Activated T-helper 2 cell treated with anti-CD3 and anti-CD28 coated beads, Interferon-gamma antibody, Interleukin-2, Interleukin-4, amounts not matched to agents 10 μg/mL and 5 μg/mL and 100 μg/mL, durations not matched to agents 14 hours and 24 hours and 36 hours (primary cell): ENCODE results near the gene TOPORS. TPM values are rescaled to one million over a fixed set of nuclear protein-coding genes. Genes with fewer than 3 reads are reported as not detected.

Experiments used
- DNase-seq: peaks from one replicate; pipeline ENCODE4 v3.0.0; 2021; ENCODE audit warnings: low spot score
- H3K27ac Mint-ChIP-seq: one replicate; pipeline ENCODE4 v1.8.0; 2021; ENCODE audit warnings: mixed read lengths
- H3K27me3 Mint-ChIP-seq: one replicate; pipeline ENCODE4 v1.8.0; 2021; ENCODE audit warnings: low read depth, mixed read lengths
- H3K36me3 Mint-ChIP-seq: one replicate; pipeline ENCODE4 v1.8.0; 2021; ENCODE audit warnings: low read depth, mixed read lengths
- H3K4me1 Mint-ChIP-seq: one replicate; pipeline ENCODE4 v1.8.0; 2021; ENCODE audit warnings: low read depth, mixed read lengths
- H3K4me3 Mint-ChIP-seq: one replicate; pipeline ENCODE4 v1.8.0; 2021; ENCODE audit warnings: low read depth, mild to moderate bottlenecking, moderate library complexity, mixed read lengths
- H3K9me3 Mint-ChIP-seq: one replicate; pipeline ENCODE4 v1.8.0; 2021; ENCODE audit warnings: mixed read lengths
- intact Hi-C: fragments of 100-400 bp; cut with micrococcal nuclease; formaldehyde crosslinking; loops from one replicate; pipeline ENCODE4 v1.15.1; 2023
- total RNA-seq: library from RNA; stranded (reverse); gene quantifications from 2 replicates; pipeline ENCODE4 v1.2.3, GENCODE V29; 2022

TOPORS gene
- total RNA-seq, 1 donor from 2014 or later, result 16.2 TPM

- no peaks in the 10 kb centered on the region for H3K36me3 Mint-ChIP-seq
- peaks cover 23% of the 10 kb centered on the region for H3K27me3 Mint-ChIP-seq
- no peak overlapping the region for H3K27ac Mint-ChIP-seq
- peaks cover 7% of the 10 kb centered on the region for H3K4me1 Mint-ChIP-seq
- intact Hi-C loops, result loop anchor here (1.0 to 5.0 kb wide), 3 partner anchors 38 to 389 kb away; no protein-coding TSS in a partner anchor
- H3K4me3 Mint-ChIP-seq, result no peak overlapping the region
- no peaks in the 10 kb centered on the region for H3K9me3 Mint-ChIP-seq
- DNase-seq, result peak; percentile 53
Observed at GRCh38 chr9:32579706-32580331, 27.4 kb upstream of the TOPORS start.

- no peaks in the 10 kb centered on the region for H3K9me3 Mint-ChIP-seq
- H3K4me3 Mint-ChIP-seq, result no peak overlapping the region
- peaks cover 21% of the 10 kb centered on the region for H3K27me3 Mint-ChIP-seq
- no peak for DNase-seq
- intact Hi-C loops, result loop anchor here (1.0 kb wide), 1 partner anchor 200 kb away; no protein-coding TSS in a partner anchor
- H3K27ac Mint-ChIP-seq, result no peak overlapping the region
- peaks cover 7% of the 10 kb centered on the region for H3K4me1 Mint-ChIP-seq
- H3K36me3 Mint-ChIP-seq, result no peaks in the 10 kb centered on the region
Observed at GRCh38 chr9:32578976-32579375, 26.6 kb upstream of the TOPORS start.

GRCh38 chr9:32577316-32577715 is 24.9 kb upstream of the TOPORS start:
- Mint-ChIP-seq H3K27me3 (peaks cover 21% of the 10 kb centered on the region), H3K4me1 (peaks cover 14% of the 10 kb centered on the region), H3K4me3 (no peak overlapping the region), H3K27ac (no peak overlapping the region), H3K9me3 (no peaks in the 10 kb centered on the region), H3K36me3 (no peaks in the 10 kb centered on the region)
- intact Hi-C loops, result no loop called here
- DNase-seq, result no peak

GRCh38 chr9:32574858-32575257 is 22.5 kb upstream of the TOPORS start:
- Mint-ChIP-seq H3K36me3 (peaks cover 5% of the 10 kb centered on the region), H3K4me1 (peaks cover 22% of the 10 kb centered on the region), H3K9me3 (no peaks in the 10 kb centered on the region), H3K4me3 (no peak overlapping the region), H3K27me3 (peaks cover 12% of the 10 kb centered on the region), H3K27ac (no peak overlapping the region)
- intact Hi-C loops, result no loop called here
- no peak for DNase-seq

GRCh38 chr9:32573821-32574220 is 21.4 kb upstream of the TOPORS start:
- Mint-ChIP-seq H3K4me1 (peaks cover 23% of the 10 kb centered on the region), H3K4me3 (peak overlapping the region; percentile 97), H3K27me3 (peaks cover 11% of the 10 kb centered on the region), H3K36me3 (peaks cover 6% of the 10 kb centered on the region), H3K9me3 (no peaks in the 10 kb centered on the region), H3K27ac (peak overlapping the region; percentile 97)
- intact Hi-C loops, result no loop called here
- DNase-seq, result no peak

GRCh38 chr9:32572900-32573523 is 20.6 kb upstream of the TOPORS start, which contains the start of gene NDUFB6:
TSS of gene NDUFB6 (minus strand) at chr9:32573159. CDS start at chr9:32573060, 99 bp downstream.
- H3K9me3 Mint-ChIP-seq, result no peaks in the 10 kb centered on the region
- peaks cover 8% of the 10 kb centered on the region for H3K27me3 Mint-ChIP-seq
- H3K27ac Mint-ChIP-seq, result peak within 1 kb of the TSS; percentile 97
- intact Hi-C loops, result loop anchor here (1.0 kb wide), 5 partner anchors 17 to 194 kb away; partner anchors contain the start of genes ACO1 and RIGI
- peaks cover 23% of the 10 kb centered on the region for H3K4me1 Mint-ChIP-seq
- peak within 1 kb of the TSS; percentile 97 for H3K4me3 Mint-ChIP-seq
- peak; percentile 92 for DNase-seq
- H3K36me3 Mint-ChIP-seq, result peaks cover 10% of the 10 kb centered on the region

- Mint-ChIP-seq H3K9me3 (no peaks in the 10 kb centered on the region), H3K4me1 (peaks cover 23% of the 10 kb centered on the region), H3K4me3 (peak overlapping the region; percentile 97), H3K36me3 (peaks cover 17% of the 10 kb centered on the region), H3K27me3 (peaks cover 4% of the 10 kb centered on the region), H3K27ac (peak overlapping the region; percentile 97)
- intact Hi-C loops, result loop anchor here (1.0 kb wide), 5 partner anchors 16 to 193 kb away; partner anchors contain the start of genes ACO1 and RIGI
- DNase-seq, result peak; percentile 64
Observed at GRCh38 chr9:32571969-32572899, 19.8 kb upstream of the TOPORS start.

- Mint-ChIP-seq H3K27me3 (no peaks in the 10 kb centered on the region), H3K36me3 (peaks cover 27% of the 10 kb centered on the region), H3K4me3 (no peak overlapping the region), H3K4me1 (peaks cover 24% of the 10 kb centered on the region), H3K9me3 (no peaks in the 10 kb centered on the region), H3K27ac (no peak overlapping the region)
- DNase-seq, result no peak
- intact Hi-C loops, result no loop called here
Observed at GRCh38 chr9:32570262-32570661, 17.9 kb upstream of the TOPORS start.

GRCh38 chr9:32566770-32567169 is 14.4 kb upstream of the TOPORS start:
- Mint-ChIP-seq H3K27me3 (no peaks in the 10 kb centered on the region), H3K36me3 (peaks cover 43% of the 10 kb centered on the region), H3K4me1 (peaks cover 13% of the 10 kb centered on the region), H3K9me3 (no peaks in the 10 kb centered on the region), H3K4me3 (no peak overlapping the region), H3K27ac (no peak overlapping the region)
- no peak for DNase-seq
- intact Hi-C loops, result no loop called here

GRCh38 chr9:32565967-32566366 is 13.6 kb upstream of the TOPORS start:
- H3K4me1 Mint-ChIP-seq, result peaks cover 9% of the 10 kb centered on the region
- H3K36me3 Mint-ChIP-seq, result peaks cover 44% of the 10 kb centered on the region
- no peak overlapping the region for H3K4me3 Mint-ChIP-seq
- H3K9me3 Mint-ChIP-seq, result no peaks in the 10 kb centered on the region
- intact Hi-C loops, result no loop called here
- no peak overlapping the region for H3K27ac Mint-ChIP-seq
- no peaks in the 10 kb centered on the region for H3K27me3 Mint-ChIP-seq
- no peak for DNase-seq

- Mint-ChIP-seq H3K9me3 (no peaks in the 10 kb centered on the region), H3K36me3 (peaks cover 13% of the 10 kb centered on the region), H3K4me3 (no peak overlapping the region), H3K27me3 (no peaks in the 10 kb centered on the region), H3K27ac (no peak overlapping the region), H3K4me1 (peaks cover 6% of the 10 kb centered on the region)
- intact Hi-C loops, result no loop called here
- DNase-seq, result no peak
Observed at GRCh38 chr9:32558408-32558934, 6.1 kb upstream of the TOPORS start.

GRCh38 chr9:32554591-32554990 is 2.2 kb upstream of the TOPORS start:
- no peaks in the 10 kb centered on the region for H3K9me3 Mint-ChIP-seq
- peaks cover 18% of the 10 kb centered on the region for H3K36me3 Mint-ChIP-seq
- H3K4me1 Mint-ChIP-seq, result peaks cover 19% of the 10 kb centered on the region
- H3K27ac Mint-ChIP-seq, result no peak overlapping the region
- intact Hi-C loops, result loop anchor here (5.0 kb wide), 1 partner anchor 1207 kb away; no protein-coding TSS in a partner anchor
- no peaks in the 10 kb centered on the region for H3K27me3 Mint-ChIP-seq
- DNase-seq, result no peak
- H3K4me3 Mint-ChIP-seq, result no peak overlapping the region
